GM20000 (cell line): ENCODE data around the gene TRIM10.
A peak's percentile ranks its signal among the peaks of the same experiment; 100 is the strongest.

ENCODE experiments used
- DNase-seq: peaks from one replicate; pipeline ENCODE4 v3.0.0; 2012; ENCODE audit warnings: low spot score
- TF ChIP-seq, protein P1 (sequence below): IDR thresholded peaks from 2 replicates; pipeline ENCODE4 v1.5.1; 2012; ENCODE audit warnings: mild to moderate bottlenecking, control low read depth; ENCODE audit errors: extremely low read depth, missing control alignments

Gene TRIM10

DNA sequence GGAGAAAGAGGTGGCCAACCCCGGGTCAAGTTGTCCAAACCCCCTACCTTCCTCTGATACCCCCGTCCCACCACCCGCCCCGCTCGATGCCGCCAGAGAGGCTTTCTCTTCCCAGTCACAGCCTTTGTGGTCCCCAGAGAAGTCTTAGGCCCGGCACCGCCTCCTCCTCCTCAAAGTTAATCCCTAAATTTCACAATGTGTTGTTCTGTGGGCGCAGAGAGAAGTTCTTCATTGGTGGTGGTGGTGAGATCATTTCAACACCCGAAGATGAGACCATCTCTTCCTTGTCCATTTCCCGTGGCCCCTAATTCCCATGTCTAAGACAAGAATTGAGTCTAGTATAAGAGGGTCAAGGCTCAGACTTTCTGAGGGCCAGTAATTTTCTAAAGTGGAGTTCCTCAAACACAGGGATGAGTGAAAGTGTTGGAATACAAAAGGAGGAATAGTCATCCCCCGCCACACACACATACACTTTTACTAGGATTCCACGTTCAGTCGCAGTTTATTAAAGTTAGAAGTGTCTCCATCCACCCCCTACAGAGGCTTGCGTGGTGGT, 58.5 kb downstream of the TRIM10 start:
- TF ChIP-seq, protein P1, sequence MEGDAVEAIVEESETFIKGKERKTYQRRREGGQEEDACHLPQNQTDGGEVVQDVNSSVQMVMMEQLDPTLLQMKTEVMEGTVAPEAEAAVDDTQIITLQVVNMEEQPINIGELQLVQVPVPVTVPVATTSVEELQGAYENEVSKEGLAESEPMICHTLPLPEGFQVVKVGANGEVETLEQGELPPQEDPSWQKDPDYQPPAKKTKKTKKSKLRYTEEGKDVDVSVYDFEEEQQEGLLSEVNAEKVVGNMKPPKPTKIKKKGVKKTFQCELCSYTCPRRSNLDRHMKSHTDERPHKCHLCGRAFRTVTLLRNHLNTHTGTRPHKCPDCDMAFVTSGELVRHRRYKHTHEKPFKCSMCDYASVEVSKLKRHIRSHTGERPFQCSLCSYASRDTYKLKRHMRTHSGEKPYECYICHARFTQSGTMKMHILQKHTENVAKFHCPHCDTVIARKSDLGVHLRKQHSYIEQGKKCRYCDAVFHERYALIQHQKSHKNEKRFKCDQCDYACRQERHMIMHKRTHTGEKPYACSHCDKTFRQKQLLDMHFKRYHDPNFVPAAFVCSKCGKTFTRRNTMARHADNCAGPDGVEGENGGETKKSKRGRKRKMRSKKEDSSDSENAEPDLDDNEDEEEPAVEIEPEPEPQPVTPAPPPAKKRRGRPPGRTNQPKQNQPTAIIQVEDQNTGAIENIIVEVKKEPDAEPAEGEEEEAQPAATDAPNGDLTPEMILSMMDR = no peak
- peak; percentile 26 for DNase-seq
